ENCODE data around the gene RTN4RL1. TPM values are rescaled to one million over a fixed set of nuclear protein-coding genes. Genes with fewer than 3 reads are reported as not detected.
A peak's percentile ranks its signal among the peaks of the same experiment; 100 is the strongest.

RTN4RL1 gene
- total and polyA plus RNA-seq, 2 of the 13 experiments (the other 11 are each of a cell fraction or from before 2014, with no cell fraction given) = 0.01 TPM; not detected in 1

DNA sequence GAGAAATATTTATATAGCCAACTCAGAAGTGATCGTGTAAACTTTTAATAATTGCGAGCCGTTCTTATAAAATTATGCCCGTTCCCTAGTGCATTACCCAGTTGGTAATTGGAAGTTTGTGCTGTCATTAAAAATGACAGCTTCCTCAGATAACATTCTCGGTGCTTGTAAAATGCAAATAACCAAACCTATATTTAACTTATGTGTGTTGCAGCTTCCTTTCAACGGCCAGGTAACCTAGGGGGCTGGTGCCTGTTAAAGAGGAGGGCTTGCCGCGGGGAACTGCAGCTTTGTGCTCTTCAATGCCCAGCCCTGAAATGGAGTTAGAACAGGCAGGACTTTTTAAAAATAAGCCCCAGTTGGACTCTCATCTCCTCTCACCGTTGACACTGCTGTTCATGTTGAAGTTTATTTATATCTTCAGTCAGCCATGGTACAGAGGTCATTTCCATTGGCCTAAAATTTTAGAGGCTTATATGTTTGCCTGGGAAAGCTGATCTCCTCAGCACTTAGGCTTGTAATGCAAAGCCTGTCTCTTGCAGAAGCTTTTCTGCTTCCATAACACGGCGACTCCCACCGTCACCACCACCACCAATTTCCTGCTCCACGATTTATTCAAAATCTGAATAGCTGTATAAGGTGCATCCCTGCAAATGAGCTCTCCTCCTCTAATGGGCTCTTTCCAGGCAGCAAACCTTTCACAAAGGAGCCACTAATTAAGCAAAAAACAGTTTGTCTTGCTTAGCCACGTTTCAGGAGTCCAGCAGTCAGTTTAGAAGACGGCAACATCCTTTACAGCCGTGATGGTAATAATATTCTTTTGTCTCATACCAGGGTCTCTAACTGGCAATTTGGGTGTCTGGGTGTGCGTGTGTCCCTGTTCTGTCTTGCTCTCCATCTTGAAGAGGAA is 120.6 kb downstream of the RTN4RL1 start (continued):
- TF ChIP-seq, protein P1, sequence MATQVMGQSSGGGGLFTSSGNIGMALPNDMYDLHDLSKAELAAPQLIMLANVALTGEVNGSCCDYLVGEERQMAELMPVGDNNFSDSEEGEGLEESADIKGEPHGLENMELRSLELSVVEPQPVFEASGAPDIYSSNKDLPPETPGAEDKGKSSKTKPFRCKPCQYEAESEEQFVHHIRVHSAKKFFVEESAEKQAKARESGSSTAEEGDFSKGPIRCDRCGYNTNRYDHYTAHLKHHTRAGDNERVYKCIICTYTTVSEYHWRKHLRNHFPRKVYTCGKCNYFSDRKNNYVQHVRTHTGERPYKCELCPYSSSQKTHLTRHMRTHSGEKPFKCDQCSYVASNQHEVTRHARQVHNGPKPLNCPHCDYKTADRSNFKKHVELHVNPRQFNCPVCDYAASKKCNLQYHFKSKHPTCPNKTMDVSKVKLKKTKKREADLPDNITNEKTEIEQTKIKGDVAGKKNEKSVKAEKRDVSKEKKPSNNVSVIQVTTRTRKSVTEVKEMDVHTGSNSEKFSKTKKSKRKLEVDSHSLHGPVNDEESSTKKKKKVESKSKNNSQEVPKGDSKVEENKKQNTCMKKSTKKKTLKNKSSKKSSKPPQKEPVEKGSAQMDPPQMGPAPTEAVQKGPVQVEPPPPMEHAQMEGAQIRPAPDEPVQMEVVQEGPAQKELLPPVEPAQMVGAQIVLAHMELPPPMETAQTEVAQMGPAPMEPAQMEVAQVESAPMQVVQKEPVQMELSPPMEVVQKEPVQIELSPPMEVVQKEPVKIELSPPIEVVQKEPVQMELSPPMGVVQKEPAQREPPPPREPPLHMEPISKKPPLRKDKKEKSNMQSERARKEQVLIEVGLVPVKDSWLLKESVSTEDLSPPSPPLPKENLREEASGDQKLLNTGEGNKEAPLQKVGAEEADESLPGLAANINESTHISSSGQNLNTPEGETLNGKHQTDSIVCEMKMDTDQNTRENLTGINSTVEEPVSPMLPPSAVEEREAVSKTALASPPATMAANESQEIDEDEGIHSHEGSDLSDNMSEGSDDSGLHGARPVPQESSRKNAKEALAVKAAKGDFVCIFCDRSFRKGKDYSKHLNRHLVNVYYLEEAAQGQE (IDR thresholded peaks at IDR 0.05; ENCODE audit: borderline replicate concordance in 1 of 2, low read depth in 1 of 2, low read length in 2 of 2) = no peak
- TF ChIP-seq LCORL (IDR thresholded peaks at IDR 0.05) (no peak), LCORL (CRISPR knock-in tag; IDR thresholded peaks at IDR 0.05) (peak; percentile 43; the same call in 1 of the 2 replicates)

DNA sequence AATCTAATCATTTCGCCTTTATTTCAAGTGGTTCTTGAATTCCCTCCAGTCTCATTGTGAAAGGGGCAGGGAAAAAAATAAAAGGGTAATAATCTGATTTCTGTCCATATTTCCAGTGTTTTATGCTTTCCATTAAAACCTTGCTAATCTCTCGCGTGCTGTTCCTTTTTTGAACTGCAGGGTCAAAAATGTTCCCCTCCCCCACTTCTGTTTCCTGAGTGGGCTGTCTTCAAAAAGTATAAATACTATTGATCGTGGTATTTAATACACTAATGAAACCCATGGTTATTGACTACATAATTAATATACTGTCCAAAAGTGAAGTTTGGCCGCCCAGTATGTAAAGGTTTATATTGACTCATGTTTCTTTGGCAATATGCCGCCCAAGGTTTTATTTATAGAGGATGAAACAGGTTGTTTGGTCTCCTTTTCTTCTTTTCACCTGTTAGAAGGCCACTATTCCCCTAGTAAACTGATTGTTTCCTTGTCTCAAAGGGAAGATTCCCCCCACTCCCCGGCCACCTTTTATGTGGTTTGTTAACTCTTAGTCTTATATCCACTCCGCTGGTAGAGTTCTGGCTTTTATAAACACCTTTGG is 125.6 kb downstream of the RTN4RL1 start:
- Histone ChIP-seq H4K20me1 (ENCODE audit: insufficient read depth, low read length) (no peaks in the 10 kb centered on the region), H3K4me1 (ENCODE audit: insufficient read depth, low read length) (peaks cover 26% of the 10 kb centered on the region), H3K36me3 (replicated peaks in 1 of 2; ENCODE audit: control insufficient read depth in 1 of 2, insufficient read depth in 2 of 2, low read length in 2 of 2) (peaks cover 4 to 30% of the 10 kb centered on the region in 2 experiments), H3K4me2 (ENCODE audit: low read depth, low read length) (no peak overlapping the region), H2AFZ (ENCODE audit: low read length) (no peak overlapping the region), H3K27me3 (ENCODE audit: control insufficient read depth in 1 of 2, insufficient read depth in 2 of 2, low read length in 2 of 2) (no peaks in the 10 kb centered on the region), H3K9ac (ENCODE audit: insufficient read depth, low read depth, low read length) (no peak overlapping the region), H3K9me3 (ENCODE audit: low read length) (no peaks in the 10 kb centered on the region), H3K27ac (ENCODE audit: extremely low read length, insufficient read depth, low read length) (no peak overlapping the region), H3K79me2 (ENCODE audit: insufficient read depth, low read length) (no peaks in the 10 kb centered on the region), H3K4me3 (replicated peaks in 1 of 3; ENCODE audit: insufficient read depth in 1 of 3, low read depth in 2 of 3, low read length in 3 of 3) (no peak overlapping the region)
- WGBS (ENCODE audit: low lambda C conversion rate) = 94% methylated on average over 8 of the region's 8 CpGs
- in situ Hi-C loops (cut with HindIII; ENCODE audit: extremely low pct_ligation_motif_present, low pct_unique_long_range_greater_than_20kb) (no loop called here), intact Hi-C loops (cut with micrococcal nuclease; ENCODE audit: unreplicated experiment) (no loop called here)
- ChIA-PET POLR2A (no interaction called here), CTCF (ENCODE audit: low intra/inter-chr PET ratio, low total read pairs) (no interaction called here)
- no peak for FAIRE-seq
- no TSS peak for BruUV-seq (replicated peaks)
- DNase-seq (ENCODE audit: low spot score) = no peak
- ATAC-seq = no peak
- TF ChIP-seq MZF1 (CRISPR knock-in tag; IDR thresholded peaks at IDR 0.05; ENCODE audit: borderline replicate concordance) (no peak), ZNF484 (CRISPR knock-in tag; IDR thresholded peaks at IDR 0.05; ENCODE audit: borderline replicate concordance, low read depth) (no peak), MAFG (CRISPR knock-in tag; IDR thresholded peaks at IDR 0.05) (no peak), JUNB (CRISPR knock-in tag; IDR thresholded peaks at IDR 0.05; ENCODE audit: borderline replicate concordance) (no peak), ZNF75D (CRISPR knock-in tag; IDR thresholded peaks at IDR 0.05; ENCODE audit: borderline replicate concordance) (no peak), ZNF749 (CRISPR knock-in tag; IDR thresholded peaks at IDR 0.05; ENCODE audit: borderline replicate concordance) (no peak), ZNF121 (CRISPR knock-in tag; IDR thresholded peaks at IDR 0.05) (no peak), PLRG1 (conservative IDR thresholded peaks at IDR 0.05) (no peak), SRY (CRISPR knock-in tag; IDR thresholded peaks at IDR 0.05) (no peak), TEAD3 (CRISPR knock-in tag; optimal IDR thresholded peaks at IDR 0.05; ENCODE audit: borderline replicate concordance) (no peak)
- TF ChIP-seq, protein P1 (IDR thresholded peaks at IDR 0.05; ENCODE audit: borderline replicate concordance in 1 of 2, low read depth in 1 of 2, low read length in 2 of 2) = no peak
- TF ChIP-seq, protein P2, sequence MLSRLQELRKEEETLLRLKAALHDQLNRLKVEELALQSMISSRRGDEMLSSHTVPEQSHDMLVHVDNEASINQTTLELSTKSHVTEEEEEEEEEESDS (CRISPR knock-in tag; IDR thresholded peaks at IDR 0.05; ENCODE audit: borderline replicate concordance) = no peak

Measured in HepG2 (cell line).